ENCODE data around the gene AURKAIP1. TPM values are rescaled to one million over a fixed set of nuclear protein-coding genes. Genes with fewer than 3 reads are reported as not detected.
A peak's percentile ranks its signal among the peaks of the same experiment; 100 is the strongest.
"Not testable (repeated sequence)": the region's sequence is repeated elsewhere in the genome, so short reads cannot be mapped to it uniquely, and the experiment has no call there.

The AURKAIP1 gene
- total RNA-seq, result 100 to 1,000 TPM; 106 to 216 TPM

DNA sequence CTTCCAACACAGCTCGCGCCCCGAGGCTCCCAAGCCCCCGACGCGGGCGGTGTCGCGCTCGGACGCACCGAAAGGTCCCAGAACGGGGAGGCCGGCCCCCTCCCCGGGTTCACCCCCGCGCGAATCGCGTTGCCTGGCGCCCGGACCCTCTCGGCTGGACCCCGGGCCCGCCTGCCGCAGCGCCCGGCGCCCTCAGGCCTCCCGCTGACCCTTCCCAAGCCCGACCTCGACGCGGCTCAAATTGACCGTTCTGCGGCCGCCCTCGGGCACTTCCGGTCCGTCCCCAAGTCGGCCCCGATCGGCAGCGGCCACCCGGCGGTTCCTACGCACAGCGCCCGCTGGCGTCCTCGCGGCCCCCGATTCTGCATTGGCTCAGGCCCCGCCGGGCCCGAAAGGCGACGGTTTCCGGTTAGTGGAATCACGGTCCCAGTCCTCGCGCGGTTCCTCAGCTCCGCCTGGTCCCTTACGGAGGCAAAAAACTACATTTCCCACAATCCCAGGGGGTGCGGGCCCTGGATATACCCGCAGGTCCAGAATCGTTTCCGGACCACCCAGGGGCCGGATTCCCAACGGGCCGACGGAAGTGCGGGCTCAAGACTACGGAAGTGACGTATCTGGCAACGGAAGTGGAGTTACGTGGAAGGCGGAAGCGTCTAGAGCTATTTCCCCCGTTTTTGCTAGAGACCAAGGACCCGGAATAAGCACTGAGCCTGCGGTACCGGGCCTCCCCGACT is at the start of gene AURKAIP1:
TSS of gene AURKAIP1 (minus strand) at position 279 of the 734 bp plus-strand sequence. CDS start 451 bp downstream, outside the sequence.
- DNase-seq (ENCODE audit: low spot score) (peak; percentile 99), ATAC-seq (peak; percentile 94 to 97)
- Mint-ChIP-seq H3K4me3 (peak within 1 kb of the TSS; percentile 92), H3K9me3 (no peaks in the 10 kb centered on the region), H3K36me3 (no peaks in the 10 kb centered on the region), H3K27ac (peak within 1 kb of the TSS; percentile 84 to 90), H3K27me3 (no peaks in the 10 kb centered on the region), H3K4me1 (ENCODE audit: low read depth in 2 of 2) (peaks cover 4 to 6% of the 10 kb centered on the region in 2 donors)

DNA sequence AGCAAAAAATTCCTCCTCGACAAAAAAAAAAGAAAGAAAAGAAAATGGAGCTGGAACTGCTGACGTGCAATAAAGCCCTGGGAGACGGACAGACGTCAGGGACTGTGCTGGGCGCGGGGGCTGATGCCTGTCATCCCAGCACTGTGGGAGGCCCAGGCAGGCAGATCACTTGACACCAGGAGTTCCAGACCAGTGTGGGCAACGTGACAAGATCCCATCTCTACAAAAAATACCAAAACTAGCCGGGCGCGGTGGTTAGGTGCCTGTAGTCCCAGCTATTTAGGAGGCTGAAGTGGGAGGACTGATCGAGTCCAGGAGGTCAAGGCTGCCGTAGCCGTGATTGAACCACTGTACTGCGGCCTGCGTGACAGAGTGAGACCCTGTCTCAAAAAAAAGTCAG is 49.7 kb upstream of the AURKAIP1 start:
- Mint-ChIP-seq H3K9me3 (no peaks in the 10 kb centered on the region), H3K27ac (no peak overlapping the region), H3K27me3 (peaks cover 0 to 10% of the 10 kb centered on the region in 2 donors), H3K4me3 (no peak overlapping the region), H3K4me1 (ENCODE audit: low read depth in 2 of 2) (peaks cover 0 to 6% of the 10 kb centered on the region in 2 donors), H3K36me3 (no peaks in the 10 kb centered on the region)
- no peak for DNase-seq (ENCODE audit: low spot score)
- no peak for ATAC-seq

DNA sequence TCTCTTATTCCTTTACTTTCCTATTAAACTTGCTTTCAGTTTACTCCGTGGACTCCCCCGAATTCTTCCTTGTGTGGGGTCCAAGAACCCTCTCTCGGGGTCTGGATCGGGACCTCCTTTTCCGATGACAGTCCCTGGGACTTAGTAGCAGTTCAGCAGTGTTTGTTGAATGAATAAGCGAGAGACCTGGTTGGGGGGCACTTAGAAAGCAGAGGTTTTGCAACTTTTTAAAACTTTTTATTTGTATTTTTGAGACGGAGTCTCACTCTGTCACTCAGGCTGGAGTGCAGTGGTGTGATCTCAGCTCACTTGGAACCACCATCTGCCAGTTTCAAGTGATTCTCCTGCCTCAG is 48.2 kb upstream of the AURKAIP1 start:
- no peak overlapping the region for H3K27ac Mint-ChIP-seq
- no peaks in the 10 kb centered on the region for H3K9me3 Mint-ChIP-seq
- DNase-seq (ENCODE audit: low spot score) (no peak), ATAC-seq (no peak)
- peaks cover 0 to 2% of the 10 kb centered on the region in 2 donors for H3K4me1 Mint-ChIP-seq (ENCODE audit: low read depth in 2 of 2)
- no peak overlapping the region for H3K4me3 Mint-ChIP-seq
- H3K27me3 Mint-ChIP-seq, result peaks cover 0 to 6% of the 10 kb centered on the region in 2 donors
- no peaks in the 10 kb centered on the region for H3K36me3 Mint-ChIP-seq

DNA sequence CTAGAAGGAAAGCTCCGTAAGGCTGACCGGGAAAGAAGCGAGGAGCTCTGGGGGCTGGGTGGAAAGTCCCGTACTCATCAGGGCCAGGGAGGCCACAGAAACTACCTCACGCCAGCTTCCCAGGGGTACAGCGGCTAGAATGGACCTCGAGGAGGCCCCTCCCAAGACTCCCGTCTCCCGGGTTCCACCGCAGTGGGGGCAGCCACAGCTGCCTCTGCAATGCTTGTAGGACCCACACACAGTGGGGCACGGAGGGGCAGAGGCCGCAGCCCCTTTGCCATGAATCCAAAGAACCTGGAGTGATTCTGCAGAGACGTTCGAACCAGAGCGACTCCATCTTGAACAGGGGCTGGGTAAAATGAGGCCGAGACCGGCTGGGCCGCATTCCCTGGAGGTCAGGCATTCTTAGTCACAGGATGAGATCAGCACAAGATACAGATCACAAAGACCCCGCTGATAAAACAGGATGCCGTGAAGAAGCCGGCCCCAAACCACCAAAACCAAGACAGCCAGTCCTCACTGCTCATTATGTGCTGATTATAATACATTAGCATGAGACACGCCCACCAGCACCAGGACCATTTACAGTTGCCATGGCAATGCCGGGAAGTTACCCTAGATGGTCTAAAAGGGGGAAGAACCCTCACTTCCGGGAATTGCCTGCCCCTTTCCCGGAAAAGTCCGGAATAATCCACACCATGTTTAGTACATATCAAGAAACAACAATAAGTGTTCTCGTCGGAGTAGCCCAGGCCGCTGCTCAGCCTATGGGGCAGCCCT is 47.6 kb upstream of the AURKAIP1 start:
- peak; percentile 59 for DNase-seq (ENCODE audit: low spot score)
- Mint-ChIP-seq H3K4me3 (no peak overlapping the region), H3K27ac (no peak overlapping the region), H3K36me3 (no peaks in the 10 kb centered on the region), H3K9me3 (no peaks in the 10 kb centered on the region), H3K4me1 (ENCODE audit: low read depth in 2 of 2) (peaks cover 3 to 5% of the 10 kb centered on the region in 2 donors), H3K27me3 (peaks cover 4 to 8% of the 10 kb centered on the region in 2 donors)
- no peak for ATAC-seq

DNA sequence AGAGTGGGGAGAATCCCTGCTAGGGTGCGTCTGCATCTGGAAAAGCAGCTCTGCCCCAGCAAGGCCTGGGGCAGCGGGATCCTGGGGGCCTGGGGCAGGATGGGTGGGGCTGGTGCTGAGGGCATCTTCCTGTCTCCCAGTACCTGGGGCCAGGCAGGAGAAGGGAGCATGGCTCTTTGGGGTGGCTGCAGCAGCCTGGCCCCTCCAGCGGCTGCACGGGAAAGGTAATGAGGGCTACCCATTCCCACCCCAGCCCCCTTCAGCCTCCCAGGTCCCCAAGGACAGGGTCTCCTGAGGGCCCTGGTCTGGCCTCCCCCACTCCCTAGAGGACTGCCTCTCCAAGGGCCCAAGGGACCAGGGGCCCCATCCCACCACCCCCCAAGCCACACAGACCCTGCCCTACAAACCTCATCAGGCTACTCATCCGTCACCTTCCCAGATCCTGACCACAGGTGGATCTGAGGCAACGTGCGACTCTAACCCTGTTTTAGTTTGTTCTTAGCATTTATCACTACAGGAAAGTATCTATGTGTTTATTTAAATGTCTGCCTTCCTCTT is 47.0 kb upstream of the AURKAIP1 start:
- H3K36me3 Mint-ChIP-seq, result no peaks in the 10 kb centered on the region
- H3K9me3 Mint-ChIP-seq, result no peaks in the 10 kb centered on the region
- ATAC-seq, result no peak
- peaks cover 5 to 6% of the 10 kb centered on the region in 2 donors for H3K4me1 Mint-ChIP-seq (ENCODE audit: low read depth in 2 of 2)
- peaks cover 7 to 9% of the 10 kb centered on the region in 2 donors for H3K27me3 Mint-ChIP-seq
- DNase-seq (ENCODE audit: low spot score), result peak; percentile 35
- no peak overlapping the region for H3K27ac Mint-ChIP-seq
- H3K4me3 Mint-ChIP-seq, result no peak overlapping the region

DNA sequence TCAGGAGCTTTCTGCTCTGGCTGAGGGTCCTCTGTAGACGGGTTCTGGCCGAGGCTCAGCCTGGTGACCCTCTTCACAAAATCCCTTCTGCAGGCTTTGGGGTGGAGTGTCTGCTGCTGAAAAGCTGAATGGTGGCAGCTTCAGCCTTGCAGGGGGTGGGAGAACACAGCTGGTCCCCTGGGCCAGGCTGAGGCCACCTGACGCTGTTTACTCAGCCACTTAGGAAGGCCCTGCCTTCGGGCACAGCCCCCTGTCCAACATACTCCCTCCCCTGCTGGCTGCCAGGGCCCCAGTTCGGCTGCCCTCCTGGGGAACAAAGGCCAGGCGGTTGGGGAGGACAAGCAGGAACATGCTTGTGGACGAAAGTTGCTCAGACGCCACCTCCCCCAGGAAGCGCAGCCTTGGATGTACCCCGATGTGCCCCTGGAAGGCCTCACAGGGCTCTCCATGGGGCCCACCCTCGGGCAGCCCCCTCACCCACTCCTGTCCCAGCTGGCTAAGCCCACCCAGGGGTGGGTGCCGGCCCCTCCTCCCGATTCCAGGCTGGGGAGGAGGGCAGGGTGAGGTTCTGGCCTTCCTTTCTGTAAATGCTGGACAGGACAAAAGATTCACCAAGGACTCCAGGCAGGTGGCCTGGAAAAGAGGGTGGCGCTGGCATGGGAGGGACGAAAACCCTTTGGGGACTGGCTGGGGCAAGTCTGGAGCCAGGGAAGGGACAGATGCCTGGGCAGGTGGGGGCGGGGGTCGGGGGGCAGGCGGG is 46.3 kb upstream of the AURKAIP1 start, which contains the start of gene ANKRD65:
TSS of gene ANKRD65 (minus strand) at position 130 of the 760 bp plus-strand sequence. CDS start 271 bp downstream, outside the sequence.
- Mint-ChIP-seq H3K27me3 (peaks cover 7 to 8% of the 10 kb centered on the region in 2 donors), H3K27ac (no peak within 1 kb of the TSS), H3K36me3 (no peaks in the 10 kb centered on the region), H3K9me3 (no peaks in the 10 kb centered on the region), H3K4me1 (ENCODE audit: low read depth in 2 of 2) (peaks cover 5 to 6% of the 10 kb centered on the region in 2 donors), H3K4me3 (no peak within 1 kb of the TSS)
- ATAC-seq (no peak), DNase-seq (ENCODE audit: low spot score) (peak; percentile 55)

DNA sequence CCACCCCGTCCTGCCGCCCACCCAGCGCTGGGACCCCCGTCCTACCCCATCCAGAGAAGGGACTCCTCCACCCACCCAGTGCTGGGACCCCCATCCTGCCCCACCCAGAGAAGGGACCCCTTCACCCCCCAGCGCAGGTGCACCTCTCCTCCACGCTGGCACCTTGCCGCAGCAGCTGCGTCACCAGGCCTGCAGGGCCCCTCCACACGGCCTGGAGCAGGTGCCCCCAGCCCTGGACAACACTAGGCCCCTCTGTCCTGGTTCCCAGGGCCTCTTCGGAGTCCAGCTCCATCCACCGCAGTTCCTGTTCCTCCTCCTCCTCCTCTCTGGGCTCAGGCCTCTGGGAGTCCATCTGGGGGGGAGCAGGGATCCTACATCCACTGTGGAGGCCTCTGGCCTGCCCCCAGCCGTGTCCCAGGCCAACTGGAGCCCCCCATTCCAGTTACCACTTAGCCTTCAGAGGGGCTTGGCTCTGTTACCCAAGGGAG is 45.7 kb upstream of the AURKAIP1 start:
- H3K27me3 Mint-ChIP-seq, result peaks cover 6 to 7% of the 10 kb centered on the region in 2 donors
- no peaks in the 10 kb centered on the region for H3K36me3 Mint-ChIP-seq
- DNase-seq (ENCODE audit: low spot score) (no peak), ATAC-seq (peak; percentile 4 to 20)
- no peak overlapping the region for H3K27ac Mint-ChIP-seq
- peaks cover 5 to 6% of the 10 kb centered on the region in 2 donors for H3K4me1 Mint-ChIP-seq (ENCODE audit: low read depth in 2 of 2)
- no peaks in the 10 kb centered on the region for H3K9me3 Mint-ChIP-seq
- H3K4me3 Mint-ChIP-seq, result no peak overlapping the region

DNA sequence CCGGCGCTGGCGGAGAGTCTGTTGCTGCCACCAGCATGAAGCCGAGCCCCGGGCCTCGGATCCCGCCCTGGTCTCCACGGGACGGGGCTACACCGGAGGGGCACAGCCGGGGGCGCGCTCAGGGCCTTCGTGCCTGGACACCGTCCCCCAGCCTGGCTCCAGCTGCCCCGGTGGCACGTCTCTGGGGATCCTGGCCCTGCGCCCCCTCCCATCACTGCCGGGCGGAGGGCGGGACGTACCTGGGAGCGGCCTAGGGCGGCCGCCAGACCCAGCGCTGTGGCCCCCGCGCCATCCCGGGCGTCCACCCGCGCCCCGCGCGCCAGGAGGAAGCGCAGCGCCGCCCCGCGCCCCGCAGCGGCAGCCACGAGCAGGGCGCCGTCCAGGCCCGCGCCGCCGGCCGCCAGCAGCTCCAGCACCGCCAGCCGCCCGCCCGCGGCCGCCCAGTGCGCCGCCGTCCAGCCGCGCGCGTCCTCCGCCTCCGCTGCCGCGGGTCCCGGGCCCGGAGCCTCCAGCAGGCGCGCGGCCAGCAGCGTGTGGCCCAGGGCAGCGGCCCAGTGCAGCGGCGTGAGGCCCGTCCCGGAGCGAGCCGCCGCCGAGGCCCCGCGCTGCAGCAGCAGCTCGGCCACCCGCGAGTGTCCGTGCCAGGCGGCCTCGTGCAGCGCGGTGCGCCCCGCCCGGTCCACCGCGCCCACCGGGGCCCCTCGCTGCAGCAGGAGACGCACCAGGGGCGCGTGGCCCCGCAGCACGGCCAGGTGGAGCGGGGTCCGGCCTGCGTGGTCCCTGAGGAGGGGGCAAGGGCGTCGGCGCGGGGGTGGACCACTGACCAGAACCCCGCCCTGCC is 45.0 kb upstream of the AURKAIP1 start:
- DNase-seq (ENCODE audit: low spot score) (no peak), ATAC-seq (peak; percentile 29 to 54)
- peaks cover 5 to 6% of the 10 kb centered on the region in 2 donors for H3K4me1 Mint-ChIP-seq (ENCODE audit: low read depth in 2 of 2)
- no peak overlapping the region for H3K27ac Mint-ChIP-seq
- peaks cover 6 to 7% of the 10 kb centered on the region in 2 donors for H3K27me3 Mint-ChIP-seq
- H3K4me3 Mint-ChIP-seq, result no peak overlapping the region
- no peaks in the 10 kb centered on the region for H3K36me3 Mint-ChIP-seq
- H3K9me3 Mint-ChIP-seq, result no peaks in the 10 kb centered on the region

DNA sequence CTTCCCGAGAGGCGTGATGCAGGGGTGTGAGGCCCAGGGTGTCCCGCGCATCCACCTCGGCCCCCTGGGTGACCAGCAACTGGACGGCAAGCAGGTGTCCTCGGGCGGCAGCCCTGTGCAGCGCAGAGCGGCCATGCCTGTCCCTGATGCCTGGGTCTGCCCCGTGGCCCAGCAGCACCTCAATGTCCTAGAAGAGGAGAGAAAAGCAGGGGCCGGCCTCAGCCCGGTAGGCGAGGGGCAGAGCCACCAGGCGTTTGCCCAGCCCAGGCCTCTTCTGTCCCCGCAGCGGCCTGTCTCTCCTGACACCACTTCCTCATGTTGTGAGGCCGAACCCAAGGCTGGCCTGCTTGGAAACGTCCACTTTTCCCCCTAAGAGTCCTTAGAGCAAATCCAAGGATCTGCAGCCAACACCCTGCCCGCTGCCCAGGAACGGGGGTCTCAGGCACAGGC is 44.4 kb upstream of the AURKAIP1 start:
- no peak for DNase-seq (ENCODE audit: low spot score)
- no peaks in the 10 kb centered on the region for H3K9me3 Mint-ChIP-seq
- no peak overlapping the region for H3K4me3 Mint-ChIP-seq
- peaks cover 5 to 6% of the 10 kb centered on the region in 2 donors for H3K4me1 Mint-ChIP-seq (ENCODE audit: low read depth in 2 of 2)
- no peaks in the 10 kb centered on the region for H3K36me3 Mint-ChIP-seq
- H3K27ac Mint-ChIP-seq, result no peak overlapping the region
- ATAC-seq, result peak; percentile 12 to 41
- H3K27me3 Mint-ChIP-seq, result peaks cover 6 to 7% of the 10 kb centered on the region in 2 donors

DNA sequence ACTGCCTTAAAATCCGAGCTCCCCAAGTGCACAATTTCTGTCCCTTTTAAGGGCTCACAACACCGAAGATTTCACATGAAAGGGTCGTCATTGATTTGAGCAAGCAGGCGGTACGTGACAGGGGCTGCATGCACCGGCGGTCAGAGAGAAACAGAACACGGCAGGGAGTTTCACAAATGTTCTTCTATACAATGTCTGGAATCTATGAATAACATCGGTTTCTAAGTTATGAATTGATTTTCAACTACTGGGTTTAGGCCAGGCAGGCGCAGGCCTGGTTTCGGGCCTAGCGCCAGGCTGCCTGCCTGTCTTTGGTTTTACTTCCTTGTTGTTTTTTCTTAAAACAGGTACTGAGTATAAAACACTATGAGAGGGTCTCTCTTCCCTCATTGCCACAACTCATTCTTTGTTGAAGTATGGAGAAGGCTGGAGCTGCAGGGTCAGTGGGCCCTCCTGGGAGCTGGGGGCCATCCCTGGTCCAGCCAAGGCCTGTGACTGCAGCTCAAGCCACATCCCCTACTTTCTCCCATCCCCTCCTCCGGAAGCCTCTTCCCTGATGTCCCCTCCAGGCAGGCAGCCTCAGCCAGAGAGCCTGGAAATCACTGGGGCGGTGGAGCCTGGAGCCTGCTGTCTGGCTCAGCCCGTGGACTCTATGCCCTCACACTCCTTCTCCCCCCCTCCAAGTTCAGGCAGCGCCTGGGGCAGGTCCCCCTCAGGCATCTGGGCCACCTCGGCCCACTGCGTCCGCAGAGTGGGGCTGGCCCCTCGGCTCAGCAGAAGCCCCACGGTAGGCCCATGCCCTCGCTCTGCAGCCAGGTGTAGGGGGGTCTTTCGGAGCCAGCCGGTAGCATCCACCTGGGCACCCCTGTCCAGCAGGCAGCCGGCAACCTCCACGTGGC is 43.7 kb upstream of the AURKAIP1 start:
- Mint-ChIP-seq H3K9me3 (no peaks in the 10 kb centered on the region), H3K4me1 (ENCODE audit: low read depth in 2 of 2) (peaks cover 5 to 6% of the 10 kb centered on the region in 2 donors), H3K4me3 (no peak overlapping the region), H3K27me3 (peaks cover 6 to 7% of the 10 kb centered on the region in 2 donors), H3K36me3 (no peaks in the 10 kb centered on the region), H3K27ac (no peak overlapping the region)
- DNase-seq (ENCODE audit: low spot score) (no peak), ATAC-seq (peak in 1 of 2 donors; percentile 32)

DNA sequence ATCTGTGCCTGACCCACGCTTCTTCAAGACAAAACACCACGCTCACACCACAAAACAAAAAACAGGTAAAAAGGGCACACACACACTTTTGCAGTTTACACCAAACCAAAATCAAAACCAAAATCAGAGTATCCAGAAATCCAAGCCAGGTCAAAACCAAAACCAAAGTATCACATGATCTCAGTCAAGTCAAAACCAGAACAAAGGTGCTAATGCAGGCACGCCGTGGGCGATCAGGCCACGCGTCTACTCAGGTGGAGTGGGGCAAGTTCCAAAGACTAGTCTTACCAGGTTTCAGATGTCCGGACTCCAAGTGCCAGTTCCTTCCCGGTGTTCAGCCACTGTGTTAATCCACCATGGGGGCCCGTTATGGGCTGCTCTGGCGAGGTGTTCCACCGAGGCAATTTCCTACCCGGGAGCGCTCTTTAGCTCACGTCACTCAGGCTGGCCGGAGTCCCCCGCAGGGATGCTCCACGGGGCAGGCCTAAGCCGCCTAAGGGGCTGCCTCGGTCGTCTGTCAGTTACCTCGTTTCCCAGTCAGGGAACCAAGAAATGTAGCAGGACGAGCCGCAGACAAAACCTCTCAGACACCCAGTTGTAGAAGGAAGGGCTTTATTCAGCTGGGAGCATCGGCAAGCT is 42.9 kb upstream of the AURKAIP1 start:
- DNase-seq (ENCODE audit: low spot score); H3K9me3 Mint-ChIP-seq; ATAC-seq; H3K36me3 Mint-ChIP-seq; H3K4me3 Mint-ChIP-seq; H3K27ac Mint-ChIP-seq; H3K27me3 Mint-ChIP-seq; H3K4me1 Mint-ChIP-seq (ENCODE audit: low read depth in 2 of 2): not testable (repeated sequence)

Measured in natural killer cell treated with Interleukin-12 subunit alpha and Interleukin-12 subunit beta and Interleukin-15 and Interleukin-18, amount 100 ng/mL, for 72 hours (primary cell).